Keratinocyte (primary cell): ENCODE data around the gene FBN2. TPM values are rescaled to one million over a fixed set of nuclear protein-coding genes. Genes with fewer than 3 reads are reported as not detected.

ENCODE experiments used
- DNase-seq: peaks from one replicate; pipeline ENCODE4 v3.0.0-alpha.2; 2011; ENCODE audit warnings: low read depth, missing footprints, low spot score
- FAIRE-seq: peaks from 2 replicates; lab custom pipeline; 2011; peaks lifted over from hg19 to GRCh38; lab: Jason Lieb, UNC
- H2AFZ ChIP-seq: 2 replicates; pipeline ENCODE4 v1.6.0; 2012; ENCODE audit warnings: low read length, control low read depth, inconsistent platforms; ENCODE audit not compliant: control insufficient read depth
- H3K27ac ChIP-seq: 2 replicates; pipeline ENCODE4 v1.5.1; 2011; ENCODE audit warnings: low read length; ENCODE audit not compliant: control insufficient read depth, insufficient read depth
- H3K27me3 ChIP-seq: 3 replicates; pipeline ENCODE4 v1.6.0; 2011; ENCODE audit warnings: low read length; ENCODE audit not compliant: control insufficient read depth, insufficient read depth; ENCODE audit errors: extremely low read depth
- H3K36me3 ChIP-seq, 2 experiments: 2 replicates in 1 of 2; 3 replicates in 1 of 2; pipeline ENCODE4 v1.5.1; 2011; ENCODE audit warnings: low read length in 2 of 2, mild to moderate bottlenecking in 1 of 2; ENCODE audit not compliant: control insufficient read depth in 2 of 2, insufficient read depth in 2 of 2; ENCODE audit errors: extremely low read depth in 1 of 2
- H3K4me1 ChIP-seq: 3 replicates; pipeline ENCODE4 v1.5.1; 2011; ENCODE audit warnings: low read length; ENCODE audit not compliant: control insufficient read depth, insufficient read depth; ENCODE audit errors: extremely low read depth
- H3K4me2 ChIP-seq: 3 replicates; pipeline ENCODE4 v1.6.0; 2011; ENCODE audit warnings: low read depth, low read length; ENCODE audit not compliant: control insufficient read depth, insufficient read depth; ENCODE audit errors: extremely low read depth
- H3K4me3 ChIP-seq, 3 experiments: fragments of 200-600 bp in 1 of 3; sonication (generic) in 1 of 3; 2 replicates in 2 of 3; 3 replicates in 1 of 3; pipeline ENCODE4 v1.5.1; 2011 to 2016; ENCODE audit warnings: low read length in 3 of 3, mild to moderate bottlenecking in 3 of 3, control low read depth in 2 of 3, inconsistent platforms in 1 of 3, low read depth in 1 of 3, mixed read lengths in 1 of 3, mixed run types in 1 of 3, moderate library complexity in 1 of 3; ENCODE audit not compliant: control insufficient read depth in 2 of 3, insufficient read depth in 2 of 3; ENCODE audit errors: extremely low read depth in 1 of 3
- H3K79me2 ChIP-seq: 2 replicates; pipeline ENCODE4 v1.6.0; 2012; ENCODE audit warnings: low read length; ENCODE audit not compliant: control insufficient read depth, insufficient read depth
- H3K9ac ChIP-seq: 3 replicates; pipeline ENCODE4 v1.6.0; 2011; ENCODE audit warnings: low read length; ENCODE audit not compliant: control insufficient read depth, insufficient read depth; ENCODE audit errors: extremely low read depth
- H3K9me1 ChIP-seq: 3 replicates; pipeline ENCODE4 v1.6.0; 2011; ENCODE audit warnings: low read length; ENCODE audit not compliant: control insufficient read depth, insufficient read depth; ENCODE audit errors: extremely low read depth
- H3K9me3 ChIP-seq: 2 replicates; pipeline ENCODE4 v1.5.1; 2012; ENCODE audit warnings: low read depth, low read length; ENCODE audit not compliant: control insufficient read depth
- H4K20me1 ChIP-seq: 3 replicates; pipeline ENCODE4 v1.6.0; 2011; ENCODE audit warnings: low read length; ENCODE audit not compliant: control insufficient read depth, insufficient read depth; ENCODE audit errors: extremely low read depth
- EZH2 ChIP-seq: IDR thresholded peaks from one replicate; pipeline ENCODE4 v1.6.1; 2012; ENCODE audit warnings: inconsistent platforms, mild to moderate bottlenecking, low read length, moderate library complexity
- dilution Hi-C: fragments of 300-500 bp; cut with MboI; formaldehyde crosslinking; loops from one replicate; pipeline ENCODE4 v1.7.0; 2020; ENCODE audit warnings: low sequenced_read_pairs; ENCODE audit not compliant: extremely low pct_ligation_motif_present
- polyA plus RNA-seq, 5 experiments: library from polyadenylated mRNA; depleted of rRNA in 3 of 5; stranded (reverse) in 3 of 5; stranded (forward) in 1 of 5; unstranded in 1 of 5; fragments of >200 nt; gene quantifications; 1 replicate in 1 of 5; 2 replicates in 3 of 5; 3 replicates in 1 of 5; pipeline versions ENCODE4 v1.2.1 to v1.2.3, GENCODE V29; 2011 to 2012; ENCODE audit warnings: missing spikeins in 2 of 5, low read depth in 1 of 5, low replicate concordance in 1 of 5
- TF ChIP-seq, protein P1 (sequence below), 3 experiments: IDR thresholded peaks in 1 of 3; conservative IDR thresholded peaks in 1 of 3; optimal IDR thresholded peaks in 1 of 3; 2 replicates in 2 of 3; 3 replicates in 1 of 3; pipeline versions ENCODE3 to v1.5.1; 2011; ENCODE audit warnings: low read length in 3 of 3, mild to moderate bottlenecking in 3 of 3, moderate library complexity in 2 of 3, control low read depth in 1 of 3, inconsistent platforms in 1 of 3; ENCODE audit not compliant: insufficient read depth in 2 of 3; ENCODE audit errors: extremely low read depth in 1 of 3

FBN2 gene
- polyA plus RNA-seq, 1 donor (not counting 4 experiments of a cell fraction or from before 2014, with no cell fraction given) = 30.1 TPM

DNA sequence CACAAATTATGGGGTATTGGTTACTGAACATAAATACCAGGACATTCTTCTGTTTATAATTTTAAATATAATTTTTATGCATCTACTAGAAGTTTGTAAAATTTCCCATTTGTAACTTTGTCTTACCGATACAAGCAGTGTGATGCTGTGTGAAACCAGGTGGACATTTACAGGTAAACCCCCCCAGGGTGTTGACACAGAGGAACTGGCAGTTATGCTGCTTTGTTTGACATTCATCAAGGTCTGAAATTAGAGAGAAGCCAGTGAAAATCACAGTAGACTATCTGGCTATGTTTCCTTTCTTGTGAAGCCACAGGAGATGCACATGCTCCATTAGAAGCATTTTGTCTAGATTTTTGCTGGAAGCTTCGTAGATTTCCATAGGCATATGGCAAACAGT, 263.6 kb downstream of the FBN2 start:
- no peak overlapping the region for H3K4me2 ChIP-seq
- no peaks in the 10 kb centered on the region for H4K20me1 ChIP-seq
- H3K9ac ChIP-seq = no peak overlapping the region
- dilution Hi-C loops = no loop called here
- FAIRE-seq (no peak), DNase-seq (no peak)
- H3K9me1 ChIP-seq = no peaks in the 10 kb centered on the region
- no peaks in the 10 kb centered on the region for H3K9me3 ChIP-seq
- no peaks in the 10 kb centered on the region for H3K27me3 ChIP-seq
- no peak overlapping the region for H3K27ac ChIP-seq
- no peak for TF ChIP-seq EZH2
- TF ChIP-seq, protein P1, sequence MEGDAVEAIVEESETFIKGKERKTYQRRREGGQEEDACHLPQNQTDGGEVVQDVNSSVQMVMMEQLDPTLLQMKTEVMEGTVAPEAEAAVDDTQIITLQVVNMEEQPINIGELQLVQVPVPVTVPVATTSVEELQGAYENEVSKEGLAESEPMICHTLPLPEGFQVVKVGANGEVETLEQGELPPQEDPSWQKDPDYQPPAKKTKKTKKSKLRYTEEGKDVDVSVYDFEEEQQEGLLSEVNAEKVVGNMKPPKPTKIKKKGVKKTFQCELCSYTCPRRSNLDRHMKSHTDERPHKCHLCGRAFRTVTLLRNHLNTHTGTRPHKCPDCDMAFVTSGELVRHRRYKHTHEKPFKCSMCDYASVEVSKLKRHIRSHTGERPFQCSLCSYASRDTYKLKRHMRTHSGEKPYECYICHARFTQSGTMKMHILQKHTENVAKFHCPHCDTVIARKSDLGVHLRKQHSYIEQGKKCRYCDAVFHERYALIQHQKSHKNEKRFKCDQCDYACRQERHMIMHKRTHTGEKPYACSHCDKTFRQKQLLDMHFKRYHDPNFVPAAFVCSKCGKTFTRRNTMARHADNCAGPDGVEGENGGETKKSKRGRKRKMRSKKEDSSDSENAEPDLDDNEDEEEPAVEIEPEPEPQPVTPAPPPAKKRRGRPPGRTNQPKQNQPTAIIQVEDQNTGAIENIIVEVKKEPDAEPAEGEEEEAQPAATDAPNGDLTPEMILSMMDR (optimal IDR thresholded peaks at IDR 0.05 in 1 of 3, IDR thresholded peaks at IDR 0.05 in 1 of 3, conservative IDR thresholded peaks at IDR 0.05 in 1 of 3; ENCODE audit: extremely low read depth in 1 of 3, insufficient read depth in 2 of 3, low read length in 3 of 3) = no peak
- H2AFZ ChIP-seq = no peak overlapping the region
- H3K79me2 ChIP-seq = no peaks in the 10 kb centered on the region
- H3K36me3 ChIP-seq = peaks cover 11 to 16% of the 10 kb centered on the region in 2 experiments
- H3K4me3 ChIP-seq = no peak overlapping the region
- H3K4me1 ChIP-seq = no peaks in the 10 kb centered on the region

DNA sequence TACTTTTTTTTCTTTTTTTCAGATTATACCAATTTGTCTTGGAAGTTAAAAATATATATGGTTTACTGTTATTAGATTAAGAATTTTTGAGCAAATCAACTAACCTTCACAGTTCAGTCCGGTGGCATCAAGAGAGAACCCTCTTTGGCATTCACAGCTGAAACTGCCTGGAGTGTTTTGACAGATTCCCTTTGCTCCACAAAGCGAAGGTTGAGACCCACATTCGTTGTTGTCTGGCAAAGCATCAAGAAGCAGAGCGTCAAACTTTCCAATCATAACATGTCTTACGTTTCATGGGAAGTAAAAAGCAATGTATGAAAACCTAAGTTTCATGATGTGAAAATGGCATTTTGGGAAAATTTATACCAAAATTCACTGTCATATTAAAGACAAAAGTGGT, 264.3 kb downstream of the FBN2 start:
- Histone ChIP-seq H2AFZ (no peak overlapping the region), H3K9ac (no peak overlapping the region), H3K27ac (no peak overlapping the region), H3K4me2 (no peak overlapping the region), H3K79me2 (no peaks in the 10 kb centered on the region), H3K4me3 (no peak overlapping the region), H3K9me1 (no peaks in the 10 kb centered on the region), H4K20me1 (no peaks in the 10 kb centered on the region), H3K4me1 (no peaks in the 10 kb centered on the region), H3K36me3 (peaks cover 11 to 15% of the 10 kb centered on the region in 2 experiments), H3K9me3 (no peaks in the 10 kb centered on the region), H3K27me3 (no peaks in the 10 kb centered on the region)
- DNase-seq (no peak), FAIRE-seq (no peak)
- no peak for TF ChIP-seq EZH2
- TF ChIP-seq, protein P1 (optimal IDR thresholded peaks at IDR 0.05 in 1 of 3, IDR thresholded peaks at IDR 0.05 in 1 of 3, conservative IDR thresholded peaks at IDR 0.05 in 1 of 3; ENCODE audit: extremely low read depth in 1 of 3, insufficient read depth in 2 of 3, low read length in 3 of 3) = no peak
- dilution Hi-C loops = no loop called here
